Measurements from ENCODE around the gene NF2.

GRCh38 chr22:29723766-29724165, 120.3 kb downstream of the NF2 start:
- TF ChIP-seq GTF2F1 (IDR thresholded peaks at IDR 0.05; ENCODE audit: borderline replicate concordance, low read depth, low read length) (no peak), CTCF (IDR thresholded peaks at IDR 0.05; ENCODE audit: control extremely low read depth in 1 of 3, insufficient read depth in 1 of 3, low read depth in 1 of 3, low read length in 3 of 3) (peak in 1 of 3 experiments; percentile 32; a peak in 1 of 4 replicates), EZH2 (IDR thresholded peaks at IDR 0.05; ENCODE audit: low read depth, low read length, severe bottlenecking) (no peak), BRCA1 (IDR thresholded peaks at IDR 0.05; ENCODE audit: low read depth, low read length) (no peak)
